Measurements from ENCODE around the gene FAM110D.
A peak's percentile ranks its signal among the peaks of the same experiment; 100 is the strongest.

FAM110D gene

DNA sequence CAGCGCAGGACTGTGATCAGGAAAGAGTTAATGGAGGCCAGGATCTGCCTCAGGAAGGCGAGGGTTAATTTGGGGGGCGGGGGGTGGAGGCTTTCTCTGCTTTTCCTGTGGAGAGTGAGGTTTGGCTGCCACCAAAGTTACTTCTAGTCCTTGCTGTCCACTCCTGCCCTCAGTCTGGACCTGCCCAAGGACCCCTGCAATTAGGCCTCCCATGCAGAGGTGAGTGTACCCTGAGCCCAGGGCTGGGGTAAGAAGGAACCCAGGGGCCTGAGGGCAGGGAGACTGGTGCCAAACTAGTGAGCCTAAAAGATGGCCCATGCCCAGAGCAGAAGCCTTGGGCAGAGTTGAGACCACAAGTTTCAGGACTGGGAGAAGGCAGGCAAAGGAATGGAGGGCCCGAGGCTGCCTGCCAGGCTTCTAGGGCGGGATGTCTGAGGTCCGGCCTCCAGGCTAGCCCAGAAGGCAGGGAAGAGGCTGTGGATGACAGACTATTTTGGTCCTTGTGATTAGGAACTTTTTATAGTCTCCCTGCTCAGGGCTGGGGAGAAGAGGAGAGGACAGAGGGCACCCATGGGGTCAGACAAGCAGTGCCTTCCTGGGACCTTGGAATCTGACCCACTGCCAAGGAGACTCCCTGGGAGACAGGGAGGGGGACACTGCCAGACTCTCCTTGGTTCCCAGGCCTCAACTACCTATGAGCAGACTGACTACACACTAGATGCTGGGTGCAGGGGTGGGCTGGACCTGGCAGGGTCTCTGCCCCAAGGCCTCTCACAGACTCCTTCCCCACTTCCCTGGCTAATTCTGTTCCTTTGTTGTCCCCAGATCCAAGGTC lies at the start of gene FAM110D:
TSS of gene FAM110D (plus strand) at position 172 of the 835 bp plus-strand sequence. CDS start 2,213 bp downstream, outside the sequence.
- no peak for DNase-seq (ENCODE audit: extremely low read depth in 1 of 2, low read depth in 1 of 2)

DNA sequence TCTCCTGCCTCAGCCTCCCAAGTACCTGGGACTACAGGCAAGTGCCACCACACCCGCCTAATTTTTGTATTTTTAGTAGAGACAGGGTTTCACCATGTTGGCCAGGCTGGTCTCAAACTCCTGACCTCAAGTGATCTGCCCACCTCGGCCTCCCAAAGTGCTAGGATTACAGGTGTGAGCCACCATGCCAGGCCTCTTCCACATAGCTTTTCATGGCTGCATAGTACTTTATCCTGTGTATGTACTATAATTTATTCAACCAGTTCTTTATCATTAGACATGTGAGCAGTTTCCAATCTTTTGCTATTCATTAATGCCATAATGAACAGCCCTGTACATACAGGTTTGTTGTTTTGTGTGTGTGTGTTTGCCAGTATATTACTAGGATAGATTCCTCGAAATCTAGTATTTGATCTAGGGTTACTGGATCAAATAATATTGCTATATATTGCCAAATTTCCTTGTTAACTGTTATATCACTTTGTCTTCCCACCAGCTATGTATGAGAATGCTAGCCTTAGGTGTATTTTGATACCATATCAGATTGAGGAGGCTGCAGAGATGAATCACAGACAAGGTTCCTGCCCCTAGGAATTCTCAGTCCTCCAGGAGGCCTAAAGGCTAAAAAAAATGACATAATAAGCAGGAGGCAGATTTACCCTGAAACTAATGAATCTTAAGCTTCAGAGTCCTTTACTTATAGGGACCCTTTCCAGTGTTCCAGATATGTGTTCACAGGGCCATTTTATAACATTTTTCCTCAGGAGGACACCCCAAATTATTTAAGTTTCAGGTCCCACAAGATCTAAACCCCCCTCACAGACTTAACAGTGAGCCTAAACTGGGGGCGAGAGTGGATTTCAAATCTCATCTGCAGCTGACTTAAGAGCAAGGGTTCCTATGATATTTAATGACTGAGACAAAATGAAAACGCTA lies 49.4 kb upstream of the FAM110D start:
- no peak for DNase-seq (ENCODE audit: extremely low read depth in 1 of 2, low read depth in 1 of 2)

DNA sequence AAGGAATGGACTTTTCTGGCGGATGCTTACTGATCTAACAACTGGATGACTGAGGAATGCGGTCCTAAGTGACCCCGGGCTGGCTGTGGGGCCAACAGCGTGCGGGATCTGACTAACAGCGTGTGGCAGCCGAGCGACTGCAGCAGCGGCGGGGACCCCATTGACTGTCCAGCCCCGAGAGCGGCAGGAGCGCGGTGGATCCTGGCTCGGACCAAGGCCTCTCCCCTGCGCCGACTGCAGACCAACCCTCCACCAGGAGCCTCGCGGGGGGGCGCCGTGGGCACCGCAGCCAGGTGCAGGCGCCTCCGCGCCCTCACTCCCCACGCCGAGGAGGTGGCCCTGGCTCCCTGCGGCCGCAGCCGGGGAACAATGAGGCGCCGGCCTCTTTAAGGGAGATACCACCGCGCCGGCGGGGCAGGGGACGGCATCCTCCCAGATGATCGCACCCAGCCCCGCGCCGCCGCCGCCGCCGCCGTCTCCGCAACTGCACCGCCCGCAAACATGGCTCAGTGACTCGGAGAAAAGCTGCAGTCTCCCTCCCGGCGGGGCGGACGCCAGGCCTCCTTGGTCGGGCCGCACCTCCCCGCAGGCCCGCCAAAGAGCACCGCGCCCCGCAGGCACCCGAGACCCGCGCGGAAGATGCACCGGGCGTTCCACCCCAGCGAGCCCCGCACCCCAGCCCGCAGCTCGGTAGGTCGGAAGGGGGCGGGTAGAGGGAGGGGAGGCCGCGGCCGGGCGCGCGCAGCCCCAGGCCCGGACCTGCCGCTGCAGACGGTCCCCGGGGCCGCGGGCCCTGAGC lies 47.9 kb upstream of the FAM110D start:
- DNase-seq (ENCODE audit: extremely low read depth in 1 of 2, low read depth in 1 of 2) = peak; percentile 19 to 64

DNA sequence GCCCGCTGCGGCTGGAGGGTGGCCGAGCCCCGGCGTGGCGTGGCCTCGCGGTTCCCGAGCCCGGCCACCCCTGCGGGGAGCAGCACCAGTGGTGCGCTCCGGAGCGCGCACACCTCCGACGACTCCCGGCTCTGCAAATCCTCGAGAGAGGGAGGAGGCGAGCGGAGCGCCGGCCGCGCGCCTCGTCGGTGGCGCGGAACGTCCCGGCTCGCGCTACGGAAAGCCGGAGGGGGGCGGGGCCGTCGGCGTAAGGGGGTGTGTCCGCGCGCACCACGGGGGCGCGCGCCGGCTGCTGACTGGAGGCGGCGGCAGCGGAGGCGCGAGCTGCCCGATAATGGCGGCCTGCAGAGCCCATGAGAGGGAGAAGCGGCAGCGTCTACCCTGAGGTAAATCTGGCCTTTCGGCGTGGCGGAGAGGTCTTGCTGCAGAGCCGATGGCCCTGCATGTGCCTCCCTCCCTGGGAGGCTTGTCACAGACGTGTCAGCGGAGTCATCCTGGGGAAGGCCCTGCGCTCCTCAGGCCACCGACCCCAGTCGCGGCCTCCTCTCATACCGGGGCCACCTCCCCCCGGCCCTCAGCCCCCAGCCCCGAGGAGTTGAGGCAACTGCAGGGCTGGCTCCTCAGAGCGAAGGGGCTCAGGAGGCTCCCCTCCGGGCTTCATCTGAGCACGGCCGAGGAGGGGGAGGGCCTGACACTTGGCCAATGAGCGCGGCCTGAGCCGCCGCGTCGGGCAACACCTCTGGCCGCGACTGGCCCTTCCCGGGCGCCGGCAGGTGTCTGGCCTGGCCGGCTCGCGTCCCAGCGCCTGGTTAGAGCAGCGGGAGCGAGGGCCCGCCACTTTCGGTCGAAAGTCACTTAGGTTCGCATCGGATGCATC lies 47.1 kb upstream of the FAM110D start, which contains the start of gene PDIK1L:
TSS of gene PDIK1L (plus strand) at position 295 of the 877 bp plus-strand sequence. CDS start 2,485 bp downstream, outside the sequence.
- DNase-seq (ENCODE audit: extremely low read depth in 1 of 2, low read depth in 1 of 2) = peak; percentile 81 to 94

DNA sequence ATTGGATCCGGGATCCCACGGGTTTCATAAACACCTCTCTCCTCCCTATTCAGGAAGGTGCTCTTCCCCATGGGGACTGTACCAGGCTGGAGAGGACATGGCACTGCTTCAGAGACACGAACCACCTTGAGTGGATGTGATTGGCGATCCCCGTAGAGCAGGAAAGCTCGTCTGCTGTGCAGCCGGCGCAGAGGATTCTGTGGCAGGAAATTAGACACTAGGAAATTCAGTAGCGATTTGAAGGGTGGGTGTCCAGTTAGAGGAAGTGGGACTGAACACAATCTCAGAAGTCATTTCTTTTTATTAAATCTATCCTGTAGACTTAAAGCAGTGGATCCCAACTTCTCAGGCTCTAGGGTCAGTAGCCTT lies 46.5 kb upstream of the FAM110D start:
- DNase-seq (ENCODE audit: extremely low read depth in 1 of 2, low read depth in 1 of 2) = no peak

DNA sequence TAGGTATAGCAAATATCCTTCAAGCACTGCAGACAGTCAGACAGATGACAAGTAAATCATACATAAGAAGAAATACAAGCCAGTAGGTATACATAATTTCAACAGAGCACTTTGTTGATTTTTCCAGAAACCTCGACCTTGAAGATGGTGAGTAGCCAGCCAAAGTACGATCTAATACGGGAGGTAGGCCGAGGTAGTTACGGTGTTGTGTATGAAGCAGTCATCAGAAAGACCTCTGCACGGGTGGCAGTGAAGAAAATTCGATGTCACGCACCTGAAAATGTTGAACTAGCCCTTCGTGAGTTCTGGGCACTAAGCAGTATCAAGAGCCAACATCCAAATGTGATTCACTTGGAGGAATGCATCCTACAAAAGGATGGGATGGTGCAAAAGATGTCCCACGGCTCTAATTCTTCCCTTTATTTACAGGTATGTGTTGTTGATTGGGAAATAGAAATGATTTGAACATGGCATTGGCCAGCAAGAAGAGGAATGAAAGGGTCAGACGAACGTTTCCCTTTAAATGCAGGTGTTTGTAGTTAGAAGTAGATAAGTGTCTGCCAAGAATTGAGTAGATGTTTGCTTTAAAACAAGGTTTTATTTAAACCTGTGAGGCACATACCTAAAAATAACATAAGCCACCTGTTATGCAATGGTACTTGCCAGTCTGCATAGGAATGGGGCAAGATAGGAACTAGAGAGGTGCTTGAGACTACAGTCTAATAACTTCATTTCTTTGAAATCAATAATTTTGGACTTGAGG lies 44.5 kb upstream of the FAM110D start:
- no peak for DNase-seq (ENCODE audit: extremely low read depth in 1 of 2, low read depth in 1 of 2)

DNA sequence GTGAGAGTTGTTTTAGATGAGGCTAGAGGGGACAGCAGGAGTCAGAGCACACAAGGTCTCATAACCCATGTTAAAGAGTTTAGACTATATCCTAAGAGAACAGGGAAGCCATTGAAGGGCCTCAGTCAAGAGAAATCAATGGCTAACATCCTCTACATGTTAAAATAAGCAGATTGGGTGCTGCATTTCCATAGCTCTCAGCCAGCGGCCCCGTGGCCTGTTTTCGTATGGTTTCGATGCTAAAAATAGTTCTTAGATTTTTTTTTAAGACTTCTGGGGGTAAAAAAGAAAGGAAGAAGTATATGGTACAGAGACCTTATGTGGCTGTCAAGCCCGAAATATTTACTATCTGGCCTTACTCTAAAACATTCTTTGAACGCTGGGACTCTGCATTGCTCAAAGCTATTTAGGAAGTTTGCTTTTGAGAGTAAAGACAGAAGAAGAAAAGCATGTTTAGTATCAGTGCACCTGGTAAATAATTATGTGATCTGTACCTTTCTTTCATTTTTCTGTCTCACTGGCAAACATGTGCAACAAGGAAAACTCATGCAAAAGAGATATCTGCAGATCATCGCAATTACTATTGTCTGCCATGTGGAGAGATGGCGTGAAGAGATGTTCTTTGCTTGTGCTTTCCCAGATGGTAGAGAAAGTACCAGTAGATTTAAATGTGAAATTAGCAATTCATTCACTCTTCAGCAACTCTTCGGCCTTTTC lies 38.8 kb upstream of the FAM110D start:
- no peak for DNase-seq (ENCODE audit: extremely low read depth in 1 of 2, low read depth in 1 of 2)

DNA sequence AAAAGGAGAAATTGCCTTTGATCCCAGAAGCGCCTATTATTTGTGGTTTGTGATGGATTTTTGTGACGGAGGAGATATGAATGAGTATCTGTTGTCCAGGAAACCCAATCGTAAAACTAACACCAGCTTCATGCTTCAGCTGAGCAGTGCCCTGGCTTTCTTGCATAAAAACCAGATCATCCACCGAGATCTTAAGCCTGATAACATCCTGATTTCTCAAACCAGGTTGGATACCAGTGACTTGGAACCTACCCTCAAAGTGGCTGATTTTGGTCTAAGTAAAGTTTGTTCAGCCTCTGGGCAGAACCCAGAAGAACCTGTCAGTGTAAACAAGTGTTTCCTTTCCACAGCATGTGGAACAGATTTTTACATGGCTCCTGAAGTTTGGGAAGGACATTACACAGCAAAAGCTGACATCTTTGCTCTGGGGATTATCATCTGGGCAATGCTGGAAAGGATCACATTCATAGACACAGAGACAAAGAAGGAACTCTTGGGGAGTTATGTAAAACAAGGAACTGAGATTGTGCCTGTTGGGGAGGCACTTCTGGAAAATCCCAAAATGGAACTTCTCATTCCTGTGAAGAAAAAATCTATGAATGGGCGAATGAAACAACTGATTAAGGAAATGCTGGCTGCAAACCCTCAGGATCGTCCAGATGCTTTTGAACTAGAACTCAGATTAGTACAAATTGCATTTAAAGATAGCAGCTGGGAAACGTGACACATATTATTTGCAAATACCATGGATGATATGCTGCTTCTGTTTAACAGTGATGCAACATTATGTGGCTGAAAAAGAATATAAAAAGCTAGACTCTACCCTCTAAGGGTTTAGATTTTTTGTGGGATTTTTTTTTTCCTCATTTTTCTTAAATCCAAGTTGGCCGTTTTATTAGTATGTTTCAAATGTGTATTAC lies 36.8 kb upstream of the FAM110D start:
- no peak for DNase-seq (ENCODE audit: extremely low read depth in 1 of 2, low read depth in 1 of 2)

DNA sequence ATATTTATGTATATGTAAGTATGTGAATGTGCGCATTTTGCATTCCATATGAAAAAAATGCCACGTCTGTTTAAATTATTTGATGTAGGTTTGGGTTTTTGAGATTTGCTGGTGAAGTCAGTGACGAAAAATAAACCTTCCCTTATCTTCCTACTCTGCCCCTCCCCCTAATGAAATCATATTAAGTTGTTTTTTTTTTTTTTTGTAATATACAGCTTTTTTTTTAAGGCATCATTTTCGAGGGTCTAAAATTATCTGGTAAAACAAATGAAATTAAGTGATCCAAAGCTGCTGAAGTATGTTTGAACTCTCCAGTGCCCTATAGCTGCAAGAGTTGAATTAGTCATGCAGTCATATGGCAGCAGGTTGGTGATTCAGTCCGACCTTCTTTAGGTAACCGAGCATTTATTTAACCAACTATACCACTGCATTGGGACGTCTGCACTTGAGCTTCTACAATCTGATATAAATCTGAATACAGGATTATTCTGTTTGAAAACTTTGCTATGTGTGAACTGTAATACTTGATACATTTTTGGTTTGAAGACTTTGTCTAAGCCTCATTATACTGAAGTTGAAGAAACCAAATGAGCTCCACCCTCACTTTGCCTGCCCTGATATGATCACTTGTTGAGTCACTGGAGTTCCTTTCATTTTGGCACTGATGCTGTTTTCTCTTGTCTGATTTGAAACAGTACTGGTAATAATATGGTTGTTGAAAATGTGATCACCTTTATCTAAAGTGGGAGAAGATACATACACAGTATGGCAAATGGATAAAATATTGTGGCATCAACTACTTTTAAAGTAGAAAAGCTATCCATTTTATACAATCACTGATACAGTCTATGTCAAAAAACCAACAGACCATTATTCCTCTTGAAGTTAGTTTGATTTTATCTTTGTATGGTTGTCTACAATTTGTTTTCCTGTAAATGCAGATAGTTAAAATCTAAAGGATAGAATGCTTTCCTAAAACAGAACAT lies 35.6 kb upstream of the FAM110D start:
- no peak for DNase-seq (ENCODE audit: extremely low read depth in 1 of 2, low read depth in 1 of 2)

DNA sequence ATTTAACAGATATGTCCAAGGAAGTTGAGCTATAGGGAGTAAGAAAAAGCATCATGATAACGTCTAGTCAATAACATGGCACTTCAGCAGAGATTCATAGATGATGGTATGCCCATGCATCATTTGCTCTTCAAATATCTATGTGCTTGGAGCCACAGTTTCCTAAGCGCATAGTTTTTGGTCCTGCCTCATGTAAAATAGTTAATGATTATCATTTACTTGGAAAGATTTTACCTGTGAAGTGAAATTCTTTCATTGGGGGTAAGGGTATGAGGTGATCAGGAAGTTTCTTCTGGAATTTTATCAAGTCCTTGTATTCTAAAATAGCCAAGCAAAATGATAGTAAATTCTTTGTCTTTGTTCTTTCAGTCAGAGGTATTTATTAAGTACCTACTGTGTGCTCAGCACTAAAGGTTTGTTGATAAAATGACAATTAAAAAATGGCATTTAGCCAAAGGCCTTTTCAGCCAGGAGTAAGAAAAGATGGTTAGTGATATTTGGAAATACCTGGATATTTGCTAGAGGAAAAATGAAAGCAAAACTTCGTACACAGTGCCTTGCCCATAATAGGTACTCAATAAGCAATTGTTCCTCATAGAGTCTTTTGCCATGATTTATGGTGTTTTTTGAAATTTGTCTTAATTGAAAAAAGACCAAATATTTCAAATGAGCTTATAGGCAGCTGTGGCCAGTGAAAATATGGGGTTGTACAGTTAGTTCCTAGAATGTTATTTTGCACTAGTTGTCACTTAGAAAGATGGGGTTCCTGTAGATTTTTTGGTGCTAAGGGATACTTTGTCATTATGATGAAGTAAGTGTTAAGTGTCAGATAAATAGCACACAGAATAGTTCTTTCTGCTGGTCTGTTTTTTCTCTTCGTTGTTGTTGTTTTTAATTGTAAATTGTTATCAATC lies 34.2 kb upstream of the FAM110D start:
- no peak for DNase-seq (ENCODE audit: extremely low read depth in 1 of 2, low read depth in 1 of 2)

DNA sequence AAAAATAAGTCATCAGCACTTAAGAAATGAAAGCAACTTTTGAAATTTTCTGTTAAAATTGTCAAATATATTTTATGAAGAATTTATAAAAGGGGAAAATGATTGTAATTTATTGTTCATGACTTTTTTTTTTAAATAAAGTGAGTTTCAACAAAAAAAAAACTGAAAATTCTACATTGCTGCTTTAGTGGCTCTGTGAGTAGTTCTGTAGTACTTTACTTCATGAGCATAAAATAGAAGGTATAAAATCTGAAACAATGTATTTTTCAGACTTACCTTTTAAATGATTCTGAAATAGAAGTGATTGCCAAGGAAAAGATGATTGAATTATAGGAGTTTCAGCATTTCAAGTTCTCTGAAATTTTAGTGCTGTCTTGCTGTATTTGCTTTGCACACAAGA lies 33.5 kb upstream of the FAM110D start:
- DNase-seq (ENCODE audit: extremely low read depth in 1 of 2, low read depth in 1 of 2) = no peak

DNA sequence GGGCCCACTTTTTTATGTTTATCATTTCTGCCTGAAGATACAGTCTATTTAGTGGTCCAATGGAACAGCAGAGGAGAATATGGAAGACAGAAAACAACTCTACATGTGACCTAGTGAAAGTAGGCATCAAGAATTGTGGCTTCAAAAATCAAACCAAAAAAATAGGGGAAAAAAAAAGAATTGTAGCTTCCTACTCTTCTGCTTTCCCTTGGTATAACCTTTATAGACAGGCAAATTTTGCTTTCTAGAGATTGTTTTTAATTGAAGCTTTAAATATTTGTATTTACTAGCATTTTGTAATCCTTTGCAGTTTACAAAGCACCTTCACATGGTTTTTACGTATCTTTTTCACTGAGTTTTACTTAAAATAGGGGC lies 32.9 kb upstream of the FAM110D start:
- no peak for DNase-seq (ENCODE audit: extremely low read depth in 1 of 2, low read depth in 1 of 2)

DNA sequence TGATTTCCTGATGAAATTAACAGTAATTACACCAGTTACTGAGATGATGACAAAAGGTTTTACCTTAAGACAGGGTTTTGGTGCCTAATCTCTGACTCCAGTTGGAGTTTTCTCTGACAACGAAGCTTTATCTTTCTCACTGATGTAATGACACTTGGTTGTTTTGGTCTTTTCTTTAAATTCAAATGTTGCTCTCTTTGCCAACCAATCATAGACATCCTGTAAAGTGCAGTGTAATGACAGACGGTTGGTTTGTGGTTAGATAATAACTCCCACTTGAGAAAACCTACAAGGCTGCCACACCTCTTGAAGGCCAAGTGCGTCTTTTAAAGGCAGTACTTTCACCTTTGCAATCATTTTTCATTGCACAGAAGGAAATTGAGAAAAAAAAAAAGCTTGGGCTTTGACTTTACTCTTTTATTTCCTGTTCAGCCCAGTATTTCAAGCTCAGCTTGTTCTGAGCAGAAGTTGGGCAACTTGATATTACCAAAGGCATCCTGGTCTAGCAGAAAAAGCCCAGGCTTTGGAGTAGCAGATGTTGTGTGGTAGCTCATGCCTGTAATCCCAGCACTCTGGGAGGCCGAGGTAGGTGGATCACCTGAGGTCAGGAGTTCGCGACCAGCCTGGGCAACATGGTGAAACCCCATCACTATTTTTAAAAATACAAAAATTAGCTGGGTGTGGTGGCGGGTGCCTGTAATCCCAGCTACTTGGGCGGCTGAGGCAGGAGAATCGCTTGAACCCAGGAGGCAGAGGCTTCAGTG lies 32.4 kb upstream of the FAM110D start:
- peak; percentile 12 to 17 for DNase-seq (ENCODE audit: extremely low read depth in 1 of 2, low read depth in 1 of 2)
